Measurements from ENCODE around the gene RGS7BP.
"Not testable (repeated sequence)": the region's sequence is repeated elsewhere in the genome, so short reads cannot be mapped to it uniquely, and the experiment has no call there.

Gene RGS7BP

DNA sequence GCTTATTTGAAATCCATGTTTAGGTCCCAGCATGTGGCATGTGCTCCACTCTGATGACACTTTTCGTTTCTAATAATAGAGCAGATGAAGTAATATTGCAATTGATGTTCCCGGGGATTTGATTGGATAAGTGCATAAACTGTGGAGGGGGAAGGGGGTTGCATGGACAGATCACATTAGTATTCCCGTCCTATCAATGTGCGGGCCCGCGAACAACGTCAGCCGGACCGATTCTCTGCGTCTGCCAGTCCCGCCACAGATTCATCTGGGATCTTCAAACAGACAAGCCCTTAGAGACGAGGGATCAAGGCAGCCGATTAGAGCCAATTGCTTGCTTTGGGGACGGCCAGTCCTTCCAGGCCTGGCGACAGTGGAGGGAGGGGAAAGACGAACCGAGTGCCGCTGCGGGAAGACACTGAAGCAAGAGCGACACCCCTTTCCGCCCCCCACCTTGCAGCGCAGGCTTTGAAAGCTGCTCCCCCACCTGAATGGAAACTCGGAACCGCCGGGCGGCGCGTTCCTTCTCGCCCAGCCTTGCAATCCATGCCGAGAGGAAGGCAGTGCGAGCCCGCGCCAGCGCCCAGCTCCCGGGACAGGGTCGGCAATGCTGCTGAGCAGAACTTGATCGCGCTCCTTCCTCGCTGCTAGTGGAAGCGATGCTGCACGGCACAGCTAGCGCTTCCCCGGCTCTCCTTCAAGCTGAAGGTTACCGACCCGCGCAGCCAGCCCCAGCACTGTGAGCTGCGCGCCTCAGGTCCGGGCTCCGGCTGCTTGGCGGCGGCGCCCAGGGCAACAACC lies at the start of gene RGS7BP:
Gene RGS7BP (plus strand): TSS at position 247 of the 798 bp plus-strand sequence. CDS start 610 bp downstream, outside the sequence.
- DNase-seq: no peak

GRCh38 chr5:64457846-64458245 lies 48.0 kb upstream of the RGS7BP start:
- no peak for DNase-seq

DNA sequence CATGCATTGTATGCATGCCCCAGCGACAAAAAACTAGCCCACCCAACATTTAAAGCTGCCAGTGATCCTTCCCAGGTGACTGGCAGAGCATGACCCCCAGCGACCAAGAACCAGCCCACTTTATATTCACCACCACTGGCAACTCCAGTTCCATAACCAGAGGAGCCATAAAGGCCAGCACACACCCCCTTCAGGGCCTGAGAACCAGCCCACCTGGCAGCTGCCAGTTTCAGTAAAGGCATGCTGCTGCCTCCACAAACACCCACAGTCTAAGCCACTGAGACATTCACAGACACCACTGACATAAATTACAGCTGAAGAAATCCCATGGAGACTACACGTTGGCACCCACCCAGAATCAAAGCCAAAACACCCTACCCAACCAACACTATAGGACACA lies 46.9 kb upstream of the RGS7BP start:
- no peak for DNase-seq

DNA sequence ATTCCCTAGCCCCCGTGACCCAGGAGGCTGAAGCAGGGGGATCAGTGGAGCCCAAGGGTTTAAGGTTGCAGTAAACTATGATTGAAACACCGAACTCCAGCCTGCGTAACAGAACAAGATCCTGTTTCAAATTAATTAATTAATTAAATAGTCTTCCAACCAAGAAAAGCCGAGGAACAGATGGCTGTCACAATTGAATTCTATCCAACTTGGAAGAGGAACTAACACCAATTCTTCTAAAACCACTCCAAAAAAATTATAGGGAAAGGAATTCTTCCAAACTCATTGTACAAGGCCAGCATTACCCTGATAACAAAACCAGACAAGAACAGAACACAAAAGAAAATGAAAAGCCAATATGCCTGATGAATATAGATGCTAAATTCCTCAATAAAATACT lies 43.4 kb upstream of the RGS7BP start:
- no peak for DNase-seq

GRCh38 chr5:64486163-64486562 lies 19.7 kb upstream of the RGS7BP start:
- no peak for DNase-seq

DNA sequence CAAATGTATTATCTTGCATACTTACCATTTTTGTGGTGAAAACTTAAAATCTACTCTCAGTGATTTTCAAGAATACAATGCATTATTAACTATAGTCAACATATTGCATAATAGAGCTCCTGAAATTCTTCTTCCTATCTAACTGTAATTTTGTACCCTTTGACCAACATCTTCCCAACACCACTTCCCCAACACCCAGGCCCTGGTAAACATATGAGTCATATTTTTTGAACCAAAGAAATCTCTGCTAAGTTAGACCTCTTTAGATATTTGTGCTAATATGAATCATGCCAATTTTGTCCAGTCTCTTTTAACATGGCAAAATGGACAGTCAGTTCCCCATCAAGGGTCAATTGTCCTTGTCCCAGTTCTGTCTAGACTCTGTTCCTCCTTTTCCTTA lies 18.5 kb upstream of the RGS7BP start:
- no peak for DNase-seq

- DNase-seq: no peak
Measured at GRCh38 chr5:64489857-64490256, 16.0 kb upstream of the RGS7BP start.

- no peak for DNase-seq
Measured at GRCh38 chr5:64497386-64497785, 8.4 kb upstream of the RGS7BP start.

GRCh38 chr5:64502196-64502595 lies 3.6 kb upstream of the RGS7BP start:
- DNase-seq: no peak

- DNase-seq: no peak
Measured at GRCh38 chr5:64506567-64507263, 900 bp downstream of the RGS7BP start.

GRCh38 chr5:64507264-64507605 lies 1.4 kb downstream of the RGS7BP start:
- no peak for DNase-seq

DNA sequence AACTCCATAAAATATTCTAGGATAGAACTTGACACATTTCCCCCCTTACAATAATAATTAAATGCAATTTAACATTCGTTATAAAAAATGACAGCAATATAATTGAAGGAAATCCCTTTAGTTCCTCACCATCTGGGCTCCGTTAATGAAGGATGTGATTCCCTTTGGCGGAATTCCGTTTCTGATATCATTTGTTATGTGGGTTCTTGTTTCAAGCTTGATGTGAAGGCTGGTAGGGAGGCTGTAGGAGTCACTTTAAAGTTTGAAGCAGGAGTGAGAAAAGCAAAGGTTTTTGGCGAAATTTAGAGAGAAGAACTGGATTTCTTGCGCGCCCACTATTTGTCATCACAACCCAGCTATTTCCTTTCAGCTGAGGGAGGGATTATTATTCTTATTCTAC lies 4.0 kb downstream of the RGS7BP start:
- no peak for DNase-seq

GRCh38 chr5:64513492-64513891 lies 7.7 kb downstream of the RGS7BP start:
- DNase-seq: no peak

DNA sequence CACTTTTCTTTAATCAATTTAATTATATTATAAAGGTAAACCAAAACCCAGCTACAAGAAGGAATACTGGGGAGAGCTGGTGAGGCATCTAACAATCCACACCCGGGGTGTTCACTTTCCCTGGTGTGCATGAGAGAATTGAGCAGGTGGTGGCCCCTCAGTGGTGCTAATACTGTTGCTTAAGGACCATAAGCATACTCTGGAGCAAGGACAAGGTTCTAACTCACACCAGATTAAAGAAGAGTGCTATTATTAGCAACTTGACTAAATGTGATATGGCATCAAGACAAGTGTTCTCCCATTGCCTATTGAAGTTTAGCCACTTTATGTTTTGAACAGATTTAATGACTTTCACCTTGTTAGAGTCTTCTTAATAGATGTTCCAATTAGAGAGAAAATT lies 8.8 kb downstream of the RGS7BP start:
- no peak for DNase-seq

- no peak for DNase-seq
Measured at GRCh38 chr5:64516216-64516615, 10.4 kb downstream of the RGS7BP start.

DNA sequence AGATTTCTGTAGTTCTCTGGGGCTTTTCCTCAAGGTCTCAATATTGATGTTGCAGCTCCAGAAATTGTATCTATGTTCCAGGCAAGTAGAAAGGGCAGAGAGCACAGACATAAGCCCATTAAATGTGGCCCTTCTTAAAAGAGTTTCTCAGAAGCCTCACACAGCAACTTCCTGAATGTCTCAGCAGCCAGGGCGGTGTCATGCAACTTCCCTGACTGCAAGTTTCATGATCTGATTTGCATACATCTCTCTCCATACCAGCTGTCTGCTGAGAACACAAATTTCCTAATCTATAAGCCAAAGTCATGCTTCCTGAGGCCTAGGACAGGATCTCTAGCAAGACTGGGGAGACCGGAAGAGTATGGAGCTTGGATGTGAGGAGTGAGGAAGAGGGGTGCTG lies 13.0 kb downstream of the RGS7BP start:
- no peak for DNase-seq

DNA sequence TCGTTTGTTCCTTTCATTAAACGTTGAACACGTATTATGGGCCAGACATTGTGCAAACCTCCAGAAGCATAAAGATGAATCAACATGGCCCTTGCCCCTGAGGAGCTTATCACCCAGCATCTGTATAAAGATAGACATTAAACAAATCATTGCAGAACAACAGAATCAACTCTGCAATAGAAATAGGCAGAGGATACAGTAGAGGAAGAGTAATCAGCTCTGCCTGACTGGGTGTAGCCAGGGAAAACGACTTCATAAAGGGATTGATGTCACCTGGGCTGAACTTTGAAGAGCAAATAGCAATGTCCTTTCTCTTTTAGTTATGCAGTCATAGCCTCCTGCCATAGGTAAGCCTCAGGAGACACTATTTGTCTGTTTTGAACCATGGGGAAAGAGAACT lies 13.4 kb downstream of the RGS7BP start:
- no peak for DNase-seq

- no peak for DNase-seq
Measured at GRCh38 chr5:64526734-64527439, 21.1 kb downstream of the RGS7BP start.

GRCh38 chr5:64530076-64530475 lies 24.3 kb downstream of the RGS7BP start:
- DNase-seq: no peak

- DNase-seq: no peak
Measured at GRCh38 chr5:64532212-64532611, 26.4 kb downstream of the RGS7BP start.

- DNase-seq: no peak
Measured at GRCh38 chr5:64532657-64533056, 26.8 kb downstream of the RGS7BP start.

DNA sequence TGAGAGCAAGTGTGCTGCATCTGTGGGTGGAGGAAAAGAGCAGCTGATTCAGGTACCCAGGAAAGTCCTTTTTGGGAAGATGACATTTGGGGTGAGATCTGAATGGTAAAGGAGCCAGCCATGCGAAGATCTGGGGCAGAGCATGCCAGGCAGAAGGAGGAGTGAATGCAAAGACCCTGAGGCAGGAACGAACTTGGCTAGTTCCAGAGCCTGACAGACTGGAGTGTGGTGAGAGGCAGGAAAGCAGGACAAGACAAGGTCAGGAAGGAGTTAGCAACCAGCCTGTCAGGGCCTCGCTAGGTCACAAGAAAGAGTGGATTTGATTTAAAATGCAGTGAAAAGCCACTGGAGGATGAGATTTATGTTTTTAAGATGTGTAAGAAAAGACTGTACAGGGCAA lies 28.2 kb downstream of the RGS7BP start:
- no peak for DNase-seq

- DNase-seq: no peak
Measured at GRCh38 chr5:64557911-64558310, 52.1 kb downstream of the RGS7BP start.

DNA sequence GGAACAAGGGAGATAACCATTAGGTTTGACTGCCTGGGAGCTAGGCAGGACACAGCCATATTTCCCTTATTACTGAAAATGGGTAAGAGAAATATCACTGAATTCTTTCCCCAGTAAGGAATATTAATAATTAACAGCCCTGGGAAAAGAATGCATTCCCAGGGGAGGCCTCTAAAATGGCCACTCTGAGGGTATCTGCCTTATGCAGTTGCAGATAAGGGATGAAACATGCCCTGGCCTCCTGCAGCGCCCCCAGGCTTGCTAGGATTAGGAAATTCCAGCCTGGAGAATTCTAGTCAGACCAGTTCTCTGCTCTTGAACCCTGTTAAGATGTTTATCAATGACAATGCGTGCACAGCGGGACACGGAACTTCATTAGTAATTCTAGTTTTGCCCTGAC lies 52.8 kb downstream of the RGS7BP start:
- DNase-seq: not testable (repeated sequence)

Measured in stimulated activated CD8-positive, alpha-beta memory T cell treated with anti-CD3 and anti-CD28 coated beads, Interleukin-4, amount 100 ng/mL, for 48 hours (primary cell).